Glutamatergic neuron (in vitro differentiated cells): Measurements from ENCODE around the gene SCYGR8. TPM values are rescaled to one million over a fixed set of nuclear protein-coding genes. Genes with fewer than 3 reads are reported as not detected.

Source experiments
- DNase-seq: peaks from one replicate; pipeline ENCODE4 v3.0.0; 2022
- H3K27ac Mint-ChIP-seq: one replicate; pipeline ENCODE4 v1.8.0; 2020; ENCODE audit warnings: mild to moderate bottlenecking, mixed read lengths, inconsistent platforms; ENCODE audit not compliant: unreplicated experiment
- H3K27me3 Mint-ChIP-seq: one replicate; pipeline ENCODE4 v1.8.0; 2020; ENCODE audit warnings: mild to moderate bottlenecking, moderate library complexity, mixed read lengths, inconsistent platforms; ENCODE audit not compliant: unreplicated experiment
- H3K36me3 Mint-ChIP-seq: one replicate; pipeline ENCODE4 v1.8.0; 2020; ENCODE audit warnings: mild to moderate bottlenecking, mixed read lengths, inconsistent platforms; ENCODE audit not compliant: unreplicated experiment
- H3K4me1 Mint-ChIP-seq: one replicate; pipeline ENCODE4 v1.8.0; 2020; ENCODE audit warnings: mild to moderate bottlenecking, low read depth, mixed read lengths, inconsistent platforms; ENCODE audit not compliant: unreplicated experiment
- H3K4me3 Mint-ChIP-seq: one replicate; pipeline ENCODE4 v1.8.0; 2020; ENCODE audit warnings: mild to moderate bottlenecking, mixed read lengths, inconsistent platforms; ENCODE audit not compliant: unreplicated experiment
- H3K9me3 Mint-ChIP-seq: one replicate; pipeline ENCODE4 v1.8.0; 2020; ENCODE audit warnings: mild to moderate bottlenecking, moderate library complexity, mixed read lengths, inconsistent platforms; ENCODE audit not compliant: unreplicated experiment
- CTCF ChIP-seq: fragments of 200-600 bp; sonication (generic); IDR thresholded peaks from one replicate; pipeline ENCODE4 v1.5.0; 2021; ENCODE audit not compliant: partially characterized antibody, unreplicated experiment
- total RNA-seq: library from RNA; stranded (reverse); fragmentation: NEBNext Ultra II Directional; extraction: Animal tissue kit (Norgen Biotek cat#: 25700); gene quantifications from one replicate; pipeline ENCODE4 v1.2.1, GENCODE V29; 2021; ENCODE audit not compliant: unreplicated experiment

Gene SCYGR8
- total RNA-seq, 1 donor from 2014 or later = not detected

- no peak overlapping the region for H3K27ac Mint-ChIP-seq
- no peaks in the 10 kb centered on the region for H3K9me3 Mint-ChIP-seq
- no peaks in the 10 kb centered on the region for H3K27me3 Mint-ChIP-seq
- no peak for TF ChIP-seq CTCF
- no peaks in the 10 kb centered on the region for H3K4me1 Mint-ChIP-seq
- no peak overlapping the region for H3K4me3 Mint-ChIP-seq
- H3K36me3 Mint-ChIP-seq = no peaks in the 10 kb centered on the region
- no peak for DNase-seq
Measured at GRCh38 chr2:227780981-227781615, 35.4 kb downstream of the SCYGR8 start.

GRCh38 chr2:227781841-227782240, 36.1 kb downstream of the SCYGR8 start:
- DNase-seq = no peak
- Mint-ChIP-seq H3K27me3 (no peaks in the 10 kb centered on the region), H3K27ac (no peak overlapping the region), H3K4me3 (no peak overlapping the region), H3K4me1 (no peaks in the 10 kb centered on the region), H3K9me3 (no peaks in the 10 kb centered on the region), H3K36me3 (no peaks in the 10 kb centered on the region)
- no peak for TF ChIP-seq CTCF

GRCh38 chr2:227782804-227783203, 37.1 kb downstream of the SCYGR8 start:
- no peak overlapping the region for H3K4me3 Mint-ChIP-seq
- no peaks in the 10 kb centered on the region for H3K4me1 Mint-ChIP-seq
- H3K27me3 Mint-ChIP-seq = no peaks in the 10 kb centered on the region
- TF ChIP-seq CTCF = no peak
- no peak overlapping the region for H3K27ac Mint-ChIP-seq
- H3K36me3 Mint-ChIP-seq = no peaks in the 10 kb centered on the region
- DNase-seq = no peak
- H3K9me3 Mint-ChIP-seq = no peaks in the 10 kb centered on the region

- Mint-ChIP-seq H3K27me3 (no peaks in the 10 kb centered on the region), H3K27ac (no peak overlapping the region), H3K4me3 (no peak overlapping the region), H3K9me3 (no peaks in the 10 kb centered on the region), H3K36me3 (no peaks in the 10 kb centered on the region), H3K4me1 (no peaks in the 10 kb centered on the region)
- no peak for DNase-seq
- TF ChIP-seq CTCF = no peak
Measured at GRCh38 chr2:227783404-227784138, 37.9 kb downstream of the SCYGR8 start.

- H3K9me3 Mint-ChIP-seq = no peaks in the 10 kb centered on the region
- DNase-seq = no peak
- no peak for TF ChIP-seq CTCF
- H3K27ac Mint-ChIP-seq = no peak overlapping the region
- no peaks in the 10 kb centered on the region for H3K36me3 Mint-ChIP-seq
- no peaks in the 10 kb centered on the region for H3K27me3 Mint-ChIP-seq
- H3K4me3 Mint-ChIP-seq = no peak overlapping the region
- H3K4me1 Mint-ChIP-seq = peaks cover 3% of the 10 kb centered on the region
Measured at GRCh38 chr2:227785293-227785692, 39.6 kb downstream of the SCYGR8 start.
